ENCODE results near the gene BBS7.

Gene BBS7

GRCh38 chr4:121817701-121818100 is 52.6 kb downstream of the BBS7 start:
- TF ChIP-seq GATA3 (IDR thresholded peaks at IDR 0.05; ENCODE audit: low read depth, low read length), result no peak
- TF ChIP-seq GATA2 (IDR thresholded peaks at IDR 0.05; ENCODE audit: low read depth, low read length), result no peak

GRCh38 chr4:121817006-121817405 is 53.3 kb downstream of the BBS7 start:
- TF ChIP-seq GATA2 (IDR thresholded peaks at IDR 0.05; ENCODE audit: low read depth, low read length) (no peak), GATA3 (IDR thresholded peaks at IDR 0.05; ENCODE audit: low read depth, low read length) (no peak)

DNA sequence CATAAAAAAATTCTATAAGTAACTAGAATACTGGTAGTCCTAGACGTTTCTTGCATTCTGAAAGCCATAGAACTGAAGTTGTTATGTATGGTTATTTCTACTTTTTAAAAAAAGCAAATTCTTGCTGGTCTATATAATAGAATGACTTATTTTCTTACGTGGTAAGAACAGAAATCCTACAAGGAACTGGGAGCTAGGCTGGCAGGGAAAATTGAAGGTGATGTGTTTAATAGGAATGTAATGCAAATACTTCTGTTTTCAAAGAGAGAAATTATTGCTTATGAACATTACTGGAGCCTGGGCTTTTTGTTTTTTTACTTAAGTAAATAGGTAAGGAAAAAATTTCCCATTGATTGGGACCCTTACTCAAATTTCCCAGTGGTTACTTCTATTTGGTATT is 55.5 kb downstream of the BBS7 start:
- TF ChIP-seq GATA3 (IDR thresholded peaks at IDR 0.05; ENCODE audit: low read depth, low read length) (no peak), GATA2 (IDR thresholded peaks at IDR 0.05; ENCODE audit: low read depth, low read length) (no peak)

- TF ChIP-seq GATA3 (IDR thresholded peaks at IDR 0.05; ENCODE audit: low read depth, low read length) (no peak), GATA2 (IDR thresholded peaks at IDR 0.05; ENCODE audit: low read depth, low read length) (no peak)
Observed at GRCh38 chr4:121811122-121811521, 59.2 kb downstream of the BBS7 start.

DNA sequence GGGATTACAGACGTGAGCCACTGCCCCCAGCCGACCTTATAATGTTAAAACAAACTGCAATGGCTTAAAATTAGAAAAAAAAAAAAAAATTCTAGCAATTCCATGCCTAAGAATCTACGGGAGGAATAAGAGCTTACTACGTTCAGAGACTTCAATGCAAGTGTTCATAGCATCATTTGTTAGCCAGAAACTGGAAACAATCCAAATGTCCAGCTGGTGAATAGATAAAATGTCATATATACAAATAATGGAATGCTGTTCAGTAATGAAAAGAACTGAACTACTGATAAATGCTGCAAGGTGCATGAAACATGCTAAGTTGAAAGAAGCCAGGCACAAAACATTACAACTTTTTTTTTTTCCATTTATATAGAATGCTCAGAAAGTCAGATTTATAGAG is 63.9 kb downstream of the BBS7 start:
- TF ChIP-seq GATA2 (IDR thresholded peaks at IDR 0.05; ENCODE audit: low read depth, low read length) (no peak), GATA3 (IDR thresholded peaks at IDR 0.05; ENCODE audit: low read depth, low read length) (no peak)

DNA sequence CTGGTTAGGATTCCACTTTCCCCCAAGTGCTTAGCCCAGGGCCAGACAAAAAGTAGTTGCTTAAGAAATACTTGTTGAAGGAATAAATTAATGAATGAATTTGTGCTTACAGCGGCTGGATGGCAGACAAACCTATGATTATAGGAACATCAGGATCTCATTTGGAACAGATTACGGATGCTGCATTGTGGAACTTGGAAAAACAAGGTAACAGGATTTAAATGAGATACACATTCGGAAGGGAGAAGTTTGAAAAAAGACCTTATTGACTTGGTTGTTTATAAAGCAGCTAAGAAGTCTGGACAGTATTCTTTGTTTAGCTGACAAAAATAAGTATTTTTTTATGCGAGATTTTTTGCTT is 68.6 kb downstream of the BBS7 start:
- no peak for TF ChIP-seq GATA3 (IDR thresholded peaks at IDR 0.05; ENCODE audit: low read depth, low read length)
- no peak for TF ChIP-seq GATA2 (IDR thresholded peaks at IDR 0.05; ENCODE audit: low read depth, low read length)

DNA sequence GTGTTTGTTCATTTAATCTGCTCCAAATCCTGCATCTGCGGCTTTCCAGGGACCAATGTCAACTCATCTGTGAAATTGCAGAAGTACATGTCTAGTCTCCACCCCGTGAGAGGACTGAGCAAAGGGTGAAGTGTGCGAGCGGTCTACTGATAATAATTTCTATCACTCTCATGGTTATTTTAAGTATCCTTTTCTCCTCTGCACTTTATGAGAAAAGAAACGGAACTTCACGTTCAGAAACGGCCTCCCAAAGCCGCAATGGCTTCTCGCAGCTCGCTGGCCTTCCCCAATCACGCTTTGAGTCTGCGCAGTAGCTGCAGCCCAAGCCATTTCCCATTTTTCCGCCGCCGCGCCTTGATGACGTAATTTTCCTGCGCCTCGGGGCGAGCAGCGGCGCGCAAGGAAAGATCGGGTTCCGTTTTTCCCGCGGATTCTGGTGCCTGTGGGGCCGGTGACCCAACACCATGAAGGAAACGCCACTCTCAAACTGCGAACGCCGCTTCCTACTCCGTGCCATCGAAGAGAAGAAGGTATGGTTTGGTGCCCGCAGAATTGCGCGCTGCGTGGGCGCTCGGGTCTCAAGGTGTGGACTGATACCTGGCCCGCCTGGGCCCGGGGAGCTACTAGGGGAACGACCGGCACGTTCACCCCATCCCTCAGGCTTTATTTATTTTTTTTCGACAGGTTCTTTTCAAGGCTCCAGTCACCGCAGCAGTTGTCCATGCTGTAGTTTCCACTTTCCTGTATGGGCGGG is 69.1 kb downstream of the BBS7 start, which contains the start of gene EXOSC9:
Gene EXOSC9 (plus strand): TSS at position 363 of the 754 bp plus-strand sequence. CDS start 102 bp downstream, at position 465.
- TF ChIP-seq GATA2 (IDR thresholded peaks at IDR 0.05; ENCODE audit: low read depth, low read length) (no peak; the same call in 1 of the 2 replicates), GATA3 (IDR thresholded peaks at IDR 0.05; ENCODE audit: low read depth, low read length) (no peak)

GRCh38 chr4:121800638-121800960 is 69.7 kb downstream of the BBS7 start:
- TF ChIP-seq GATA3 (IDR thresholded peaks at IDR 0.05; ENCODE audit: low read depth, low read length) (no peak), GATA2 (IDR thresholded peaks at IDR 0.05; ENCODE audit: low read depth, low read length) (no peak)

DNA sequence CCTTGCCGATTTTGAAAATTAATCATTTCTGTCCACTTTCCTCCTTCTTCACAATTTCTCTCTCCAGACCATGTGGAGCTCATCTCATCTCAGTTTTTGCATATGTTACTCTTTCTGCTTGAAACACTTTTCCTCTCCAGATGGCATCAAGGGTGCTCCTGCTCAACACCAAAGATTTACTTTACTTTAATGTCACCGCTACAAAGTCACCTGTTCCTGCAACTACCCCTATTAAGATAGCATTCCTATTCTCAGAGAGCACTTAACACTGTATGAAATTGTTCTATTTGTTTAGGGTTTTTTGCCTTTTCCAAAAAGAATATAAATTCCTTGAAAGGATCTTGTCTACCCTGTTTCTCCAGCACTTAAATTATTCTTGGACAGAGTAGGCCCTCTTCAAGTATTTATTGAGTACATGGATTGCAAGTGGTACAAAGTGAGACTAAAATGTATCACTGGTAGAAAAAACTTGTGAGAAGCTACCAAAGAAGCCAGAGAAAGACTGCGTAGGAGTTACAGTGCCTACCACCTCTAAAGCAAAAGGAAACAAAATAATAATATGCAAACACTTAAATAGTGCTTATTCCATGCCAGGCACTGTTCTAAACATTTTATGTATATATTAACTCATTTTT is 70.3 kb downstream of the BBS7 start:
- TF ChIP-seq GATA2 (IDR thresholded peaks at IDR 0.05; ENCODE audit: low read depth, low read length), result no peak
- TF ChIP-seq GATA3 (IDR thresholded peaks at IDR 0.05; ENCODE audit: low read depth, low read length), result no peak

DNA sequence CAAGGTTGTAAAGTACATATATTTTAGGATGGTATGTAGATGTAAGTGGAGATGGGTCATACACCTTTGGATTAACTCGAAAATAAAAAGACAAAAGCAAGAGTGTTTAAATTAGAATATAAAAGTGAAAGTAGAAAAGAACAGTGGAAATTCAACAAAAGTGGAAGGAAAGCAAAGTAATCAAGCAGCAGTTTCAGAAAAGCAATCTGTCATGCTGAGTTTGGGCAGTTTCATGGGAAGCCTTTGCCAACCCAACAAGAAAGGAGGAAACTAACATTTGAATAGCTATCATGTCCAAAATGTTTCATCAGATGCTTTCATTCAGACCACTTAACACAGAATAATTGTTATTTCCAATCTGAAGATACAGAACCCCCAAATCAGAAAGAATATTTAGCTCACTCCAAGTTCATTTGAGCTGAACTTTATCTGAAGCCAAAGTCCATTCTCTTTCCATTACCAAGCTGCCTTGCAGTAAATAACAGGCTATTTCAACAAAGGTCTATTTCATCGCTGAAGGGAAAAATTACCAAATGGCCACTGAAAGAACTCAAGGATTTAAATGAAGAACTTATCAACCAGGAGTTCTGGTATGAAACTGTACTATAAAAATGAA is 71.0 kb downstream of the BBS7 start:
- TF ChIP-seq GATA2 (IDR thresholded peaks at IDR 0.05; ENCODE audit: low read depth, low read length) (no peak), GATA3 (IDR thresholded peaks at IDR 0.05; ENCODE audit: low read depth, low read length) (no peak)

DNA sequence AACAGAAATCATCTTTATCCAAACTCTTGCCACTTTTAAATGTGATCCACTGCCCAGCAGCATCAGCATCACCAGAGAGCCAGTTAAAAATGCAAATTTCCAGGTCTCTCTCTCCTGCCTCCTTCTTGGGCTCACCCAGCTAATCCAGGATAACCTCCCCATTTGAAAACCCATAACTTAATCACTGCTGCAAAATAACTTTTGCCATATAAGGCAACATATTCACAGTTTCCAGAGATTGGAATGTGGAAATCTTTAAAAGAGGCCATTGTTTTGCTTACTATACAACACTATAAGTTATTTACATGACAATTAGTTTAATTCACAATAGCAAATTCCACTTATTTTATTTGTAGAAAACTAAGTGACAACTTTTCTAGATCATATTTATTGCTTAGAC is 74.0 kb downstream of the BBS7 start:
- no peak for TF ChIP-seq GATA3 (IDR thresholded peaks at IDR 0.05; ENCODE audit: low read depth, low read length)
- no peak for TF ChIP-seq GATA2 (IDR thresholded peaks at IDR 0.05; ENCODE audit: low read depth, low read length)

DNA sequence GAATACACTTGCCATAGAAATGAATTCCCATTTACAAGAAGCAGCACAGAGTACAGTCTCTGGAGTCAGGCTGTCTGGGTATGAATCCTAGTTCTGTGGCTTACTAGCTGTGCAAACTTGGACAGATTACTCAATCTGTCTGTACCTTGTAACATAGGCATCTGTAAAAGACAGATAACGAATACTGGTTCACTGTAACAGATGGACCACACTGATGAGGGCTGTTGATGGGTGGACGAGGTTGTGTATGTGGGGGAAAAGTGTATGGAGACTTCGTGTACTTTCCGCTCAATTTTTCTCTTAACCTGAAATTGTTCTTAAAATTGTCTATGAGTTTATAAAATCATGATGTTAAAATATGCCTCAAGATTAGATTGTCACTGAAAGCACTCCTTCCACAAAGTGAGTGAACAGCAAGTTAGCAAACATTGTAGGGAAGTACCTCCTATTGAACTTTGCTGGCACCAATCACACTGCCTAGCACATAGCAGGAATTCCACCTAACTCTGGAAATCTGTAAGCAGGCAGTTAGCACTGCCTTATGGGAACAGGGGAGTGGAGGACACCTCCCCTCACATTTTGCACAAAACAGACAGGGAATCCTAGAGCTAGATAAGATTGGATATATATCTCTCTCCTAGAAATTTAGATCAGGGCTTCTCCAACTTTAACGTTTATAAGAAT is 75.6 kb downstream of the BBS7 start:
- TF ChIP-seq GATA3 (IDR thresholded peaks at IDR 0.05; ENCODE audit: low read depth, low read length), result no peak
- TF ChIP-seq GATA2 (IDR thresholded peaks at IDR 0.05; ENCODE audit: low read depth, low read length), result no peak

DNA sequence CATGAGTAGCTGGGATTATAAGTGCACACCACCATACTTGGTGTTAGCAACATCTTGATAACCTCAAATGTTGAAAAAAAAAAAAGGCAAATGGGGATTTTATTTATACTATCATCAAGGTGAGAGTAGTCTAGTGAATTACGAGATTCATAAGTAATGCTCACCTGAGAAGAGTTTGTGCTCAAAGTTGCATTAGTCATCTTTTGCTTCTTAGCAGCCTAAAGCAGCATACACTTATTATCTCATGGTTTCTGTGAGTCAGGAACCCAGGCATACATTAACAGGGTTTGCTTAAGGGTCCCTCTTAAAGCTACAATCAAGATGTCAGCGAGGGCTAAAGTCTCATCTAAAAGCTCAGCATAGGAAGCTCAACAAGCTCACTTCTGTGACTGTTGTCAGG is 77.3 kb downstream of the BBS7 start:
- TF ChIP-seq GATA2 (IDR thresholded peaks at IDR 0.05; ENCODE audit: low read depth, low read length), result no peak
- no peak for TF ChIP-seq GATA3 (IDR thresholded peaks at IDR 0.05; ENCODE audit: low read depth, low read length)

- TF ChIP-seq GATA3 (IDR thresholded peaks at IDR 0.05; ENCODE audit: low read depth, low read length), result no peak
- TF ChIP-seq GATA2 (IDR thresholded peaks at IDR 0.05; ENCODE audit: low read depth, low read length), result no peak
Observed at GRCh38 chr4:121791481-121791880, 78.8 kb downstream of the BBS7 start.

All from SH-SY5Y (cell line).